T-cell (primary cell): ENCODE data around the gene WDR48. TPM values are rescaled to one million over a fixed set of nuclear protein-coding genes. Genes with fewer than 3 reads are reported as not detected.

Source experiments
- ATAC-seq, 4 experiments: fragments of 200-7000 bp in 3 of 4; fragments of 150-1000 bp in 1 of 4; cut with Tn5 transposase; replicated peaks in 1 of 4; 1 replicate in 3 of 4; 2 replicates in 1 of 4; pipeline ENCODE4 v1.10.0; 2021; ENCODE audit warnings: moderate library complexity in 3 of 4, mild to moderate bottlenecking in 2 of 4, moderate number of reproducible peaks in 1 of 4
- CTCF ChIA-PET, 2 donors: fragments of 300-600 bp; sonication (Branson Sonifier 250); formaldehyde crosslinking; loops; one replicate each; lab custom pipeline; 2022; ENCODE audit warnings: antibody characterized with exemption in 2 of 2; lab: Charles Lee
- POLR2A ChIA-PET, 2 donors: fragments of 300-600 bp; sonication (Branson Sonifier 250); formaldehyde crosslinking; loops; one replicate each; lab custom pipeline; 2022; ENCODE audit warnings: antibody characterized with exemption in 2 of 2; lab: Charles Lee
- DNase-seq, 35 experiments: peaks; one replicate each; pipeline versions ENCODE4 v3.0.0 to v3.0.0-alpha.2; 2013 to 2023
- H3K27ac ChIP-seq: one replicate; pipeline ENCODE4 v1.5.1; 2013; ENCODE audit warnings: low read length
- H3K27me3 ChIP-seq, 2 experiments: replicated peaks in 1 of 2; 1 replicate in 1 of 2; 2 replicates in 1 of 2; pipeline versions ENCODE4 v1.6.1 to v1.7.0; 2013; ENCODE audit warnings: low read length in 1 of 2, mixed read lengths in 1 of 2; ENCODE audit not compliant: control insufficient read depth in 2 of 2, insufficient read depth in 2 of 2; ENCODE audit errors: extremely low read depth in 1 of 2
- H3K36me3 ChIP-seq, 2 donors: 1 replicate in 1 of 2; 2 replicates in 1 of 2; pipeline versions ENCODE4 v1.6.1 to v1.7.0; 2013; ENCODE audit warnings: low read length in 1 of 2; ENCODE audit not compliant: control insufficient read depth in 2 of 2, insufficient read depth in 1 of 2; ENCODE audit errors: extremely low read depth in 1 of 2
- H3K4me1 ChIP-seq, 2 experiments: 1 replicate in 1 of 2; 2 replicates in 1 of 2; pipeline versions ENCODE4 v1.6.1 to v1.7.0; 2013; ENCODE audit warnings: low read length in 2 of 2, mixed read lengths in 1 of 2; ENCODE audit not compliant: insufficient read depth in 2 of 2, control insufficient read depth in 1 of 2; ENCODE audit errors: extremely low read depth in 1 of 2
- H3K4me3 ChIP-seq, 2 donors: 1 replicate in 1 of 2; 2 replicates in 1 of 2; pipeline versions ENCODE4 v1.5.1 to v1.7.0; 2013; ENCODE audit warnings: mild to moderate bottlenecking in 2 of 2, low read length in 1 of 2, moderate library complexity in 1 of 2; ENCODE audit not compliant: control insufficient read depth in 1 of 2; ENCODE audit errors: extremely low read depth in 1 of 2
- H3K9me3 ChIP-seq: 2 replicates; pipeline ENCODE4 v1.7.0; 2013
- H3K27ac Mint-ChIP-seq, 2 donors: one replicate each; pipeline ENCODE4 v1.8.0; 2020 to 2021; ENCODE audit warnings: mild to moderate bottlenecking in 2 of 2, mixed read lengths in 2 of 2
- H3K27me3 Mint-ChIP-seq, 2 donors: one replicate each; pipeline ENCODE4 v1.8.0; 2021 to 2022; ENCODE audit warnings: mixed read lengths in 2 of 2
- H3K36me3 Mint-ChIP-seq: one replicate; pipeline ENCODE4 v1.8.0; 2021; ENCODE audit warnings: mixed read lengths
- H3K4me1 Mint-ChIP-seq, 3 donors: one replicate each; pipeline ENCODE4 v1.8.0; 2020 to 2022; ENCODE audit warnings: mixed read lengths in 3 of 3, mild to moderate bottlenecking in 1 of 3
- H3K4me3 Mint-ChIP-seq, 3 donors: one replicate each; pipeline ENCODE4 v1.8.0; 2020 to 2022; ENCODE audit warnings: mild to moderate bottlenecking in 3 of 3, mixed read lengths in 3 of 3, moderate library complexity in 3 of 3
- H3K9me3 Mint-ChIP-seq, 3 donors: one replicate each; pipeline ENCODE4 v1.8.0; 2020 to 2022; ENCODE audit warnings: mixed read lengths in 3 of 3
- WGBS: methylation state at CpG from one replicate; pipeline ENCODE4 v1.1.5; 2013; ENCODE audit warnings: missing lambda C conversion rate; ENCODE audit not compliant: insufficient coverage; 5-methylcytosine and 5-hydroxymethylcytosine counted together
- total RNA-seq, 35 experiments: library from RNA in 6 of 35; stranded (reverse) in 6 of 35; fragments of 120-200 nt in 1 of 35; gene quantifications; one replicate each; pipeline versions ENCODE4 v1.2.1 to v1.2.4 and lab custom pipeline; 2013 to 2026

Gene WDR48
- total RNA-seq, 5 donors from 2014 or later (not counting 1 experiment from before 2014, with no cell fraction given) = 54.2 to 90.3 (median 59.9) TPM

GRCh38 chr3:39109086-39109485 is 57.3 kb downstream of the WDR48 start:
- Mint-ChIP-seq H3K9me3 (no peaks in the 10 kb centered on the region), H3K4me1 (peaks cover 42 to 48% (median 43%) of the 10 kb centered on the region in 3 donors), H3K4me3 (peak overlapping the region in 2 of 3 donors; percentile 93 to 95), H3K27me3 (no peaks in the 10 kb centered on the region), H3K36me3 (no peaks in the 10 kb centered on the region), H3K27ac (peak overlapping the region; percentile 86 to 92)
- H3K9me3 ChIP-seq = no peaks in the 10 kb centered on the region
- DNase-seq = no peak
- no peaks in the 10 kb centered on the region for H3K36me3 ChIP-seq
- no peaks in the 10 kb centered on the region for H3K27me3 ChIP-seq
- no peak for ATAC-seq
- CTCF ChIA-PET = interaction anchor here (0.7 to 1.0 kb wide), 2 partner anchors 17 to 23 kb away, joined by 3 to 11 read pairs; no protein-coding TSS in a partner anchor
- H3K4me3 ChIP-seq = no peak overlapping the region
- no peak overlapping the region for H3K27ac ChIP-seq
- peaks cover 7 to 37% of the 10 kb centered on the region in 2 experiments for H3K4me1 ChIP-seq
- WGBS = 90% methylated on average over 3 of the region's 5 CpGs
- POLR2A ChIA-PET = interaction anchor here (0.6 to 1.6 kb wide), 3 partner anchors 32 to 1002 kb away, joined by 3 to 4 read pairs (median 3); no protein-coding TSS in a partner anchor

- ChIA-PET POLR2A (no interaction called here), CTCF (interaction anchor here in 1 of 2 donors (1.0 kb wide), 1 partner anchor 16 kb away, joined by 11 read pairs; no protein-coding TSS in a partner anchor)
- Histone ChIP-seq H3K36me3 (no peaks in the 10 kb centered on the region), H3K27ac (no peak overlapping the region), H3K4me3 (no peak overlapping the region), H3K4me1 (peaks cover 7 to 36% of the 10 kb centered on the region in 2 experiments), H3K9me3 (no peaks in the 10 kb centered on the region), H3K27me3 (no peaks in the 10 kb centered on the region)
- H3K4me1 Mint-ChIP-seq = peaks cover 36 to 38% (median 38%) of the 10 kb centered on the region in 3 donors
- no peaks in the 10 kb centered on the region for H3K36me3 Mint-ChIP-seq
- no peak overlapping the region for H3K4me3 Mint-ChIP-seq
- DNase-seq (no peak), ATAC-seq (no peak)
- H3K27me3 Mint-ChIP-seq = no peaks in the 10 kb centered on the region
- H3K27ac Mint-ChIP-seq = no peak overlapping the region
- WGBS = 73% methylated on average over 2 of the region's 2 CpGs
- H3K9me3 Mint-ChIP-seq = no peaks in the 10 kb centered on the region
Observed at GRCh38 chr3:39110041-39110639, 58.3 kb downstream of the WDR48 start.

- CTCF ChIA-PET = no interaction called here
- H3K27me3 ChIP-seq = no peaks in the 10 kb centered on the region
- H3K27me3 Mint-ChIP-seq = no peaks in the 10 kb centered on the region
- no peaks in the 10 kb centered on the region for H3K36me3 ChIP-seq
- H3K4me1 ChIP-seq = peaks cover 3 to 17% of the 10 kb centered on the region in 2 experiments
- H3K27ac Mint-ChIP-seq = no peak overlapping the region
- H3K36me3 Mint-ChIP-seq = no peaks in the 10 kb centered on the region
- no peaks in the 10 kb centered on the region for H3K9me3 Mint-ChIP-seq
- POLR2A ChIA-PET = no interaction called here
- DNase-seq (no peak), ATAC-seq (no peak)
- no peak overlapping the region for H3K4me3 Mint-ChIP-seq
- 94% methylated on average over 3 of the region's 3 CpGs for WGBS
- H3K9me3 ChIP-seq = no peaks in the 10 kb centered on the region
- H3K27ac ChIP-seq = no peak overlapping the region
- no peak overlapping the region for H3K4me3 ChIP-seq
- peaks cover 19 to 21% (median 20%) of the 10 kb centered on the region in 3 donors for H3K4me1 Mint-ChIP-seq
Observed at GRCh38 chr3:39112113-39112512, 60.3 kb downstream of the WDR48 start.

GRCh38 chr3:39112535-39112934 is 60.7 kb downstream of the WDR48 start:
- Histone ChIP-seq H3K9me3 (no peaks in the 10 kb centered on the region), H3K27me3 (no peaks in the 10 kb centered on the region), H3K36me3 (no peaks in the 10 kb centered on the region), H3K4me1 (peaks cover 3 to 17% of the 10 kb centered on the region in 2 experiments), H3K4me3 (no peak overlapping the region), H3K27ac (no peak overlapping the region)
- CTCF ChIA-PET = no interaction called here
- no peak for DNase-seq
- peaks cover 19 to 20% (median 20%) of the 10 kb centered on the region in 3 donors for H3K4me1 Mint-ChIP-seq
- 93% methylated on average over 2 of the region's 2 CpGs for WGBS
- POLR2A ChIA-PET = no interaction called here
- no peak overlapping the region for H3K4me3 Mint-ChIP-seq
- H3K27ac Mint-ChIP-seq = no peak overlapping the region
- peaks cover 1% of the 10 kb centered on the region for H3K36me3 Mint-ChIP-seq
- no peaks in the 10 kb centered on the region for H3K9me3 Mint-ChIP-seq
- no peaks in the 10 kb centered on the region for H3K27me3 Mint-ChIP-seq
- no peak for ATAC-seq

GRCh38 chr3:39113291-39113690 is 61.5 kb downstream of the WDR48 start:
- Histone ChIP-seq H3K9me3 (no peaks in the 10 kb centered on the region), H3K4me3 (no peak overlapping the region), H3K27ac (no peak overlapping the region), H3K4me1 (peaks cover 0 to 10% of the 10 kb centered on the region in 2 experiments), H3K36me3 (no peaks in the 10 kb centered on the region), H3K27me3 (no peaks in the 10 kb centered on the region)
- ATAC-seq (no peak), DNase-seq (no peak)
- Mint-ChIP-seq H3K27me3 (no peaks in the 10 kb centered on the region), H3K9me3 (no peaks in the 10 kb centered on the region), H3K36me3 (peaks cover 9% of the 10 kb centered on the region), H3K27ac (no peak overlapping the region), H3K4me3 (no peak overlapping the region), H3K4me1 (peaks cover 11 to 12% (median 12%) of the 10 kb centered on the region in 3 donors)
- WGBS = 100% methylated on average over 2 of the region's 3 CpGs
- POLR2A ChIA-PET = no interaction called here
- CTCF ChIA-PET = interaction anchor here in 1 of 2 donors (0.5 kb wide), 1 partner anchor 271 kb away, joined by 6 read pairs; no protein-coding TSS in a partner anchor

GRCh38 chr3:39114456-39114855 is 62.6 kb downstream of the WDR48 start:
- CTCF ChIA-PET = no interaction called here
- no peaks in the 10 kb centered on the region for H3K27me3 ChIP-seq
- 82% methylated on average over 5 of the region's 5 CpGs for WGBS
- no peak overlapping the region for H3K4me3 ChIP-seq
- POLR2A ChIA-PET = interaction anchor here in 1 of 2 donors (0.5 kb wide), 1 partner anchor 33 kb away, joined by 6 read pairs; no protein-coding TSS in a partner anchor
- H3K9me3 ChIP-seq = no peaks in the 10 kb centered on the region
- Mint-ChIP-seq H3K27me3 (no peaks in the 10 kb centered on the region), H3K36me3 (peaks cover 14% of the 10 kb centered on the region), H3K4me1 (peaks cover 0 to under 1% (median under 1%) of the 10 kb centered on the region in 3 donors), H3K27ac (no peak overlapping the region), H3K9me3 (no peaks in the 10 kb centered on the region), H3K4me3 (no peak overlapping the region)
- no peaks in the 10 kb centered on the region for H3K4me1 ChIP-seq
- H3K36me3 ChIP-seq = no peaks in the 10 kb centered on the region
- DNase-seq = no peak
- no peak overlapping the region for H3K27ac ChIP-seq
- ATAC-seq = no peak
